ENCODE measurements around the gene CELA2B.
"Not testable (repeated sequence)": the region's sequence is repeated elsewhere in the genome, so short reads cannot be mapped to it uniquely, and the experiment has no call there.

Gene CELA2B
- total RNA-seq: 0 to 0.55 (median 0) reads per million in 17 experiments

- no peak for DNase-seq
These were observed at the start of gene CELA2B for GRCh38 chr1:15475752-15476314. TSS of gene CELA2B (plus strand) at chr1:15476104. CDS start at chr1:15476126, 22 bp downstream.

- DNase-seq: peak in 3 of 4 experiments; percentile 20 to 50 (median 40)
These were observed 49.2 kb upstream of the CELA2B start for GRCh38 chr1:15426492-15427279.

- DNase-seq: no peak
These were observed 48.6 kb upstream of the CELA2B start for GRCh38 chr1:15427280-15427666.

- DNase-seq: not testable (repeated sequence)
These were observed 47.7 kb upstream of the CELA2B start for GRCh38 chr1:15428252-15428651.

- DNase-seq: no peak
These were observed 47.0 kb upstream of the CELA2B start for GRCh38 chr1:15428815-15429435.

GRCh38 chr1:15429701-15430149, 46.2 kb upstream of the CELA2B start:
- peak; percentile 76 to 91 (median 80) for DNase-seq

GRCh38 chr1:15430787-15431570, 44.9 kb upstream of the CELA2B start:
- peak; percentile 73 to 86 (median 80) for DNase-seq

- no peak for DNase-seq
These were observed 44.3 kb upstream of the CELA2B start for GRCh38 chr1:15431571-15431948.

GRCh38 chr1:15432324-15432723, 43.6 kb upstream of the CELA2B start:
- no peak for DNase-seq

- no peak for DNase-seq
These were observed 42.4 kb upstream of the CELA2B start for GRCh38 chr1:15433471-15433870.

GRCh38 chr1:15434739-15435138, 41.2 kb upstream of the CELA2B start:
- peak; percentile 78 to 91 (median 84) for DNase-seq

- DNase-seq: no peak
These were observed 40.4 kb upstream of the CELA2B start for GRCh38 chr1:15435239-15436077.

- no peak for DNase-seq
These were observed 38.9 kb upstream of the CELA2B start for GRCh38 chr1:15436881-15437442.

GRCh38 chr1:15439325-15439724, 36.6 kb upstream of the CELA2B start:
- no peak for DNase-seq

- DNase-seq: no peak
These were observed 35.5 kb upstream of the CELA2B start for GRCh38 chr1:15440357-15440756.

GRCh38 chr1:15441247-15441646, 34.7 kb upstream of the CELA2B start:
- DNase-seq: no peak

- no peak for DNase-seq
These were observed 33.8 kb upstream of the CELA2B start for GRCh38 chr1:15442119-15442518.

GRCh38 chr1:15442759-15443158, 33.1 kb upstream of the CELA2B start:
- no peak for DNase-seq

GRCh38 chr1:15443281-15443680, 32.6 kb upstream of the CELA2B start:
- no peak for DNase-seq

- DNase-seq: no peak
These were observed 31.2 kb upstream of the CELA2B start for GRCh38 chr1:15444468-15445389.
